Immature natural killer cell (primary cell): ENCODE results near the gene SCRN1. TPM values are rescaled to one million over a fixed set of nuclear protein-coding genes. Genes with fewer than 3 reads are reported as not detected.
A peak's percentile ranks its signal among the peaks of the same experiment; 100 is the strongest.
"Not testable (repeated sequence)": the region's sequence is repeated elsewhere in the genome, so short reads cannot be mapped to it uniquely, and the experiment has no call there.

Experiments
- DNase-seq, 3 donors: peaks; one replicate each; pipeline ENCODE4 v3.0.0; 2022; ENCODE audit warnings: mixed read lengths in 1 of 3
- H3K27ac Mint-ChIP-seq, 6 donors: one replicate each; pipeline ENCODE4 v1.8.0; 2020; ENCODE audit warnings: mixed read lengths in 6 of 6, mild to moderate bottlenecking in 5 of 6, inconsistent platforms in 4 of 6, moderate library complexity in 3 of 6
- H3K27me3 Mint-ChIP-seq, 3 donors: one replicate each; pipeline ENCODE4 v1.8.0; 2020 to 2021; ENCODE audit warnings: low read depth in 3 of 3, mild to moderate bottlenecking in 3 of 3, mixed read lengths in 3 of 3, moderate library complexity in 3 of 3, inconsistent platforms in 1 of 3
- H3K36me3 Mint-ChIP-seq, 3 donors: one replicate each; pipeline ENCODE4 v1.8.0; 2020; ENCODE audit warnings: mixed read lengths in 3 of 3, inconsistent platforms in 2 of 3, mild to moderate bottlenecking in 2 of 3
- H3K4me1 Mint-ChIP-seq, 2 donors: one replicate each; pipeline ENCODE4 v1.8.0; 2020; ENCODE audit warnings: inconsistent platforms in 2 of 2, mild to moderate bottlenecking in 2 of 2, mixed read lengths in 2 of 2, moderate library complexity in 1 of 2
- H3K4me3 Mint-ChIP-seq, 5 donors: one replicate each; pipeline ENCODE4 v1.8.0; 2020; ENCODE audit warnings: mild to moderate bottlenecking in 5 of 5, mixed read lengths in 5 of 5, inconsistent platforms in 3 of 5, moderate library complexity in 3 of 5
- H3K9me3 Mint-ChIP-seq, 6 donors: one replicate each; pipeline ENCODE4 v1.8.0; 2020; ENCODE audit warnings: mild to moderate bottlenecking in 6 of 6, mixed read lengths in 6 of 6, inconsistent platforms in 4 of 6, moderate library complexity in 3 of 6
- polyA plus RNA-seq, 3 donors: library from polyadenylated mRNA; unstranded; fragments of 300-500 nt; fragmentation: Illumina TruSeq; gene quantifications; one replicate each; pipeline ENCODE4 v1.2.3, GENCODE V29; 2021

Gene SCRN1
- polyA plus RNA-seq, 3 donors from 2014 or later: 10.6 to 27.8 (median 20.7) TPM

GRCh38 chr7:29896685-29897411, 92.8 kb downstream of the SCRN1 start:
- H3K36me3 Mint-ChIP-seq: peaks cover 0 to 13% (median 7%) of the 10 kb centered on the region in 3 donors
- DNase-seq: no peak
- no peak overlapping the region for H3K27ac Mint-ChIP-seq
- H3K27me3 Mint-ChIP-seq: peaks cover 1 to 11% (median 1%) of the 10 kb centered on the region in 3 donors
- no peak overlapping the region for H3K4me3 Mint-ChIP-seq
- no peaks in the 10 kb centered on the region for H3K4me1 Mint-ChIP-seq
- H3K9me3 Mint-ChIP-seq: peaks cover 0 to 3% (median 0%) of the 10 kb centered on the region in 6 donors

DNA sequence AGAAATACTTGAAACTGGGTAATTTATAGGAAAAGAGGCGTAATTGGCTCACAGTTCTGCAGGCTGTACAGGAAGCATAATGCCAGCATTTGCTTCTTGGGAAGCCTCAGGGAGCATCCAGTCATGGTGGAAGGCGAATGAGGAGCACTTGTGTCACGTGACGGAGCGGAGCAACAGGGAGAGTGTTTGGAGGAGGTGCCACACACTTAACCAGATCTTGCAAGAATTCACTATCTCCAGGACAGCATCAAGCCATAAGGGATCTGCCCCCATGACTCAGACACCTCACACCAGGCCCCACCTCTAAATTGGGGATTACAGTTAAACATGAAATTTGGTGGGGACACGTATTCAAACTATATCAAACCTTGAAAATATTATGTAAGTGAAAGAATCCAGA, 94.0 kb downstream of the SCRN1 start:
- Mint-ChIP-seq H3K4me1 (no peaks in the 10 kb centered on the region), H3K27me3 (peaks cover 1 to 11% (median 1%) of the 10 kb centered on the region in 3 donors)

DNA sequence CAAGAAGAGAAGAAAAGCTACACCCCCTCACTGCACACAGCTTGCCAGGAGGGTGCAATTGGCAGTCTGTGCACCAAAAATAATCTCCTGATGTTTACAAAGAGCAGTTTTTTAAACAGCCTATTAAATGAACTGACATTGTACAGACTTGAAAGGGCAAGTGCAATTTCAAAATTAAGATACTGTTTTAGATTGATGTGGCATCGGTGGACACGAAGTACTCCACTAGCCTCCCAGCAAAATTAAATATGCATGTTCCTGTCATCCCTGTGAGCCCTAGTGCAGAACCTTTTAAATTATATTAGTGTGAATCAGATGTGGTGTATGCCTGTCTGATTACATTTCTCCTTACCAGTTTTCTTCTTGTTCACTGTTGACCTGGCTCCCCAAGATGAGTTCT, 95.3 kb downstream of the SCRN1 start:
- Mint-ChIP-seq H3K9me3 (peaks cover 0 to 3% (median 0%) of the 10 kb centered on the region in 6 donors), H3K4me3 (no peak overlapping the region), H3K27me3 (peaks cover 1 to 11% (median 1%) of the 10 kb centered on the region in 3 donors), H3K4me1 (no peaks in the 10 kb centered on the region), H3K27ac (no peak overlapping the region), H3K36me3 (peaks cover 0 to 13% (median 7%) of the 10 kb centered on the region in 3 donors)
- no peak for DNase-seq

More for the DNA sequence above, 94.0 kb downstream of the SCRN1 start:
- no peak overlapping the region for H3K4me3 Mint-ChIP-seq
- H3K36me3 Mint-ChIP-seq: peaks cover 0 to 13% (median 7%) of the 10 kb centered on the region in 3 donors
- no peak overlapping the region for H3K27ac Mint-ChIP-seq
- peaks cover 0 to 3% (median 0%) of the 10 kb centered on the region in 6 donors for H3K9me3 Mint-ChIP-seq
- DNase-seq: no peak

- Mint-ChIP-seq H3K27ac (no peak overlapping the region), H3K4me3 (no peak overlapping the region), H3K9me3 (peaks cover 0 to 3% (median 0%) of the 10 kb centered on the region in 6 donors), H3K36me3 (peaks cover 0 to 6% (median 6%) of the 10 kb centered on the region in 3 donors), H3K27me3 (peaks cover 1 to 11% (median 1%) of the 10 kb centered on the region in 3 donors), H3K4me1 (no peaks in the 10 kb centered on the region)
- no peak for DNase-seq
Measured at GRCh38 chr7:29893351-29893965, 96.1 kb downstream of the SCRN1 start.

GRCh38 chr7:29892231-29892630, 97.4 kb downstream of the SCRN1 start:
- Mint-ChIP-seq H3K36me3 (no peaks in the 10 kb centered on the region), H3K4me1 (no peaks in the 10 kb centered on the region), H3K27me3 (peaks cover 0 to 5% (median 1%) of the 10 kb centered on the region in 3 donors), H3K27ac (no peak overlapping the region), H3K4me3 (no peak overlapping the region), H3K9me3 (peaks cover 0 to 3% (median 0%) of the 10 kb centered on the region in 6 donors)
- no peak for DNase-seq

- H3K9me3 Mint-ChIP-seq: peaks cover 0 to 3% (median 0%) of the 10 kb centered on the region in 6 donors
- H3K27me3 Mint-ChIP-seq: peaks cover 0 to 6% (median 0%) of the 10 kb centered on the region in 3 donors
- H3K4me1 Mint-ChIP-seq: no peaks in the 10 kb centered on the region
- DNase-seq: no peak
- H3K36me3 Mint-ChIP-seq: no peaks in the 10 kb centered on the region
- H3K4me3 Mint-ChIP-seq: no peak overlapping the region
- H3K27ac Mint-ChIP-seq: no peak overlapping the region
Measured at GRCh38 chr7:29891766-29892165, 97.8 kb downstream of the SCRN1 start.

GRCh38 chr7:29890786-29891185, 98.8 kb downstream of the SCRN1 start:
- H3K4me1 Mint-ChIP-seq, H3K4me3 Mint-ChIP-seq, H3K9me3 Mint-ChIP-seq, H3K36me3 Mint-ChIP-seq, H3K27me3 Mint-ChIP-seq, DNase-seq, H3K27ac Mint-ChIP-seq: not testable (repeated sequence)

- Mint-ChIP-seq H3K27ac (no peak overlapping the region), H3K27me3 (peaks cover 0 to 3% (median 2%) of the 10 kb centered on the region in 3 donors)
- DNase-seq: no peak
Measured at GRCh38 chr7:29890251-29890650, 99.3 kb downstream of the SCRN1 start.

DNA sequence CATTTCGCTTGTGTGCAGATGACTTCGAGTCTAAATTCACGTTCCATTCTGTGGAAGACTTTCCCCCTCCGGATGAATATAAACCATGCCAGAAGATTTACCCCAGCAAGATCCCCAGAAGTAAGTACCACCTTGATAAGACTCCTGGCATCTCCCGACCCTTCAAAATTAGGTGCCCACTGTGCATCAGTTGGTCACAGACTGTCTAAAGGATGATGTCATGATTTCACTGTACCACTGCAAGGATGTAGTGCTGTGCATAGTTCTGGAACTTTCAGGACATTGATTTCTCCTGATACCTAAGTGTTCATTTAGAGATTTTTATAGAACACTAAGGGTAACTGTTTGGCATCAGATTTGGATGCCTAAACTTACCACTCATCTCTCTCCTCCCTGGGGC, 100.3 kb downstream of the SCRN1 start:
- H3K27ac Mint-ChIP-seq: no peak overlapping the region
- H3K36me3 Mint-ChIP-seq: no peaks in the 10 kb centered on the region
- H3K9me3 Mint-ChIP-seq: no peaks in the 10 kb centered on the region
- peaks cover 0 to 9% (median 6%) of the 10 kb centered on the region in 3 donors for H3K27me3 Mint-ChIP-seq
- DNase-seq: no peak
- no peaks in the 10 kb centered on the region for H3K4me1 Mint-ChIP-seq
- H3K4me3 Mint-ChIP-seq: no peak overlapping the region

More at GRCh38 chr7:29890251-29890650, 99.3 kb downstream of the SCRN1 start:
- Mint-ChIP-seq H3K9me3 (no peaks in the 10 kb centered on the region), H3K4me3 (no peak overlapping the region), H3K4me1 (no peaks in the 10 kb centered on the region), H3K36me3 (no peaks in the 10 kb centered on the region)

DNA sequence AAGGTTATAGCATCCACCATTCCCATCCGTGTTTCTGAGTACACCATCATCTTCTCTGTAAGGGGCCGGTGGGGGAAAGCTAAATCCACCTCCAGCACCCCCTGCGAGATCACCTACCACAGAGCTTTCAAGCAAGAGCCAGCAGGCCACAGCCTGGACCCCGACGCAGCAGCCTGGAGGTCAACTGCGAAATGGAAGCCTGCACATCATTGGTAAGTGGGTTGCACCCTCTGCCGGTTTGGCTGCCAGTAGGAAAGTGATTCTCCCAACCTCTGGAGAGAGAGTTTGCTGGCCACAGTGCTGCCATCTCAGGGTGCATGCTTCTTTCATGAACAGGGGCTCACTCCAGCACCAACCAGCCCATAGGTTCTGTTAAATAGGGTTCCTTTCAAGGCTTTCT, 101.6 kb downstream of the SCRN1 start:
- H3K4me3 Mint-ChIP-seq: no peak overlapping the region
- H3K27me3 Mint-ChIP-seq: peaks cover 3 to 10% (median 6%) of the 10 kb centered on the region in 3 donors
- no peak overlapping the region for H3K27ac Mint-ChIP-seq
- no peaks in the 10 kb centered on the region for H3K9me3 Mint-ChIP-seq
- peaks cover 4 to 5% of the 10 kb centered on the region in 2 donors for H3K4me1 Mint-ChIP-seq
- H3K36me3 Mint-ChIP-seq: no peaks in the 10 kb centered on the region
- no peak for DNase-seq

- Mint-ChIP-seq H3K9me3 (no peaks in the 10 kb centered on the region), H3K36me3 (no peaks in the 10 kb centered on the region), H3K4me1 (peaks cover 6 to 8% of the 10 kb centered on the region in 2 donors), H3K27ac (no peak overlapping the region), H3K4me3 (no peak overlapping the region), H3K27me3 (peaks cover 6 to 13% (median 6%) of the 10 kb centered on the region in 3 donors)
- no peak for DNase-seq
Measured at GRCh38 chr7:29886827-29887226, 102.8 kb downstream of the SCRN1 start.

DNA sequence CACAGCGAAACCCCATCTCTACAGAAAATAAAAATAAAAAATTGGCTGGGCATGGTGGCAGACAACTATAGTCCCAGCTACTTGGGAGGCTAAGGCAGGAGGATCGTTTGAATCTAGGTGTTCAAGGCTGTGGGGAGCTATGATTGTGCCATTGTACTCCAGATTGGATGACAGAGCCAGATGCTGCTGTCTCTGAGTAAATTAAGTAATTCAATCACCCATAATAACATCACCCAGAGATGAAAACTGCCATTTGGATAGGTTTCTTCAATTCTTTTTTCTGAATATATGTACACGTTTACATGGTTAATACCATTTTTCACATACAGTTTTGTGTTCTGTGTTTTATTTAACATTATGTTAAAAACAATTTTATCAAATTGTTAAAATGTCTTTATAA, 104.0 kb downstream of the SCRN1 start:
- H3K9me3 Mint-ChIP-seq: no peaks in the 10 kb centered on the region
- DNase-seq: no peak
- H3K27me3 Mint-ChIP-seq: peaks cover 6 to 13% (median 6%) of the 10 kb centered on the region in 3 donors
- peaks cover 6 to 8% of the 10 kb centered on the region in 2 donors for H3K4me1 Mint-ChIP-seq
- H3K4me3 Mint-ChIP-seq: no peak overlapping the region
- no peaks in the 10 kb centered on the region for H3K36me3 Mint-ChIP-seq
- no peak overlapping the region for H3K27ac Mint-ChIP-seq

- H3K36me3 Mint-ChIP-seq: no peaks in the 10 kb centered on the region
- peaks cover 6 to 8% of the 10 kb centered on the region in 2 donors for H3K4me1 Mint-ChIP-seq
- H3K27me3 Mint-ChIP-seq: peaks cover 6 to 13% (median 6%) of the 10 kb centered on the region in 3 donors
- DNase-seq: no peak
- no peak overlapping the region for H3K27ac Mint-ChIP-seq
- peak overlapping the region in 3 of 5 donors; percentile 42 to 67 (median 67) for H3K4me3 Mint-ChIP-seq
- no peaks in the 10 kb centered on the region for H3K9me3 Mint-ChIP-seq
Measured at GRCh38 chr7:29884399-29885272, 105.0 kb downstream of the SCRN1 start.
